Choroid plexus epithelial cell (primary cell): Measurements from ENCODE around the gene SMPD3.
"Not testable (repeated sequence)": the region's sequence is repeated elsewhere in the genome, so short reads cannot be mapped to it uniquely, and the experiment has no call there.

Source experiments
- DNase-seq: peaks from one replicate; pipeline ENCODE4 v3.0.0-alpha.2; 2010; ENCODE audit warnings: low read depth
- H3K4me3 ChIP-seq: 2 replicates; pipeline ENCODE4 v1.5.1; 2011; ENCODE audit warnings: low read depth, mild to moderate bottlenecking, control low read depth, low read length, moderate library complexity
- CTCF ChIP-seq: conservative IDR thresholded peaks from 2 replicates; pipeline ENCODE4 v1.5.1; 2011; ENCODE audit warnings: low read depth, mild to moderate bottlenecking, control low read depth, inconsistent platforms, low read length, moderate library complexity

SMPD3 gene

GRCh38 chr16:68448360-68448970 lies at the start of gene SMPD3:
Gene SMPD3 (minus strand): TSS chr16:68448508. CDS start chr16:68372181, 76,327 bp downstream.
- peak; percentile 100 for DNase-seq
- H3K4me3 ChIP-seq, result peak within 1 kb of the TSS; percentile 62

GRCh38 chr16:68496689-68497088 lies 48.4 kb upstream of the SMPD3 start:
- DNase-seq, result no peak
- no peak overlapping the region for H3K4me3 ChIP-seq
- no peak for TF ChIP-seq CTCF

More at GRCh38 chr16:68448360-68448970, at the start of gene SMPD3:
- TF ChIP-seq CTCF, result no peak

GRCh38 chr16:68494261-68494660 lies 46.0 kb upstream of the SMPD3 start:
- not testable (repeated sequence) for DNase-seq, H3K4me3 ChIP-seq

- no peak overlapping the region for H3K4me3 ChIP-seq
- no peak for TF ChIP-seq CTCF
Measured at GRCh38 chr16:68493412-68494070, 45.2 kb upstream of the SMPD3 start.

GRCh38 chr16:68492543-68493411 lies 44.5 kb upstream of the SMPD3 start:
- H3K4me3 ChIP-seq, result no peak overlapping the region
- no peak for TF ChIP-seq CTCF
- no peak for DNase-seq

More at GRCh38 chr16:68493412-68494070, 45.2 kb upstream of the SMPD3 start:
- DNase-seq, result no peak

- TF ChIP-seq CTCF, result no peak
- no peak for DNase-seq
- no peak overlapping the region for H3K4me3 ChIP-seq
Measured at GRCh38 chr16:68492151-68492542, 43.8 kb upstream of the SMPD3 start.

- no peak overlapping the region for H3K4me3 ChIP-seq
- TF ChIP-seq CTCF, result no peak
- no peak for DNase-seq
Measured at GRCh38 chr16:68491576-68491950, 43.3 kb upstream of the SMPD3 start.
